Activated CD8-positive, alpha-beta memory T cell treated with anti-CD3 and anti-CD28 coated beads for 24 hours (primary cell): Measurements from ENCODE around the gene ZNF808.
"Not testable (repeated sequence)": the region's sequence is repeated elsewhere in the genome, so short reads cannot be mapped to it uniquely, and the experiment has no call there.

Source experiments
- DNase-seq: peaks from one replicate; pipeline ENCODE4 v3.0.0-alpha.2; 2020

The ZNF808 gene

DNA sequence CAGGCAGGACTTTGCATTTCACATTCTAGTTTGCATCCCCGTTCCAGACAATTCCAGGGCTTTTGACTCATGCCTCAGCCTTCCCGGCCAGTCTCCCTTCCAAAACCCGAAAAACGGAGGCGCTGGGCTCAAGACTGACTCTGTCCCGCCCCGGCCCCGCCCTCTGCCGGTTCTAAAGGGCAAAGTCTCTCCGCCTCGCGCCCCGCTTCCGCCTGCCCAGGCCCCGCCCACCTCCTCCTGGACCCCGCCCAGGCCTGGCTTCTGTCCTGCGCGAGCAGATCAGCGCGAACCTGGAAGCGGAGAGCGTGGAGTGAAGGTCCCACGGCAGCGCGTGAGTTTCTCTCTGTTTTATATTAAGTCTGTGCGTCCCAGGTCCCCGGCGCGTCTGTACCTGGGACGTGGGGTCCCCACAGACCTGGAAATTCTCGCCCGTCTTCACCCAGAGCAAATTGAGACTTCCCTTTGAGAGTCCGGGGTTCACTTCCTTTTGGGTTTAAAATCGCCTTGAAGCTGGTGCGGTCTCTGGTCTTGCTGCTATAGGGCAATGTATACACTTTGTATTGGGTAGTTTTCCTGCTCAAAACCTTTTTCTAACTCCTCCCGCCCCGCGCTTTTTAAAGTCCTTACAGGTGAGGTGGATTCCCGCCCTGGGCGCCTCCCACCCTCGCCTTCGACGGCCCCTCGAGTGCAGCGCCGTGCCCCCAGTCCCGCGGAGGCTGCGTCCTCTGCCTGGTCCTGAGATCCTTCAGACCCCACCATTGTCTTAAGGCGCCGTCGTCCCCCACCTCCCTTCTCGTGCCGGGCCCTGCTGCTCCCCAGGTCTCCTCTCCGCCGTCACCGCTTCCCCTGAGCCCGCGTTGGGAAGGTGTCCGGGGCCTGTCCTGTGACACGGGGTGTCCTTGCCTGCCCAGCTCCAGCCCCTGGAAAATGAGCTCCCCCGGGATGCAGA is 73.8 kb downstream of the ZNF808 start:
- DNase-seq = peak; percentile 97

DNA sequence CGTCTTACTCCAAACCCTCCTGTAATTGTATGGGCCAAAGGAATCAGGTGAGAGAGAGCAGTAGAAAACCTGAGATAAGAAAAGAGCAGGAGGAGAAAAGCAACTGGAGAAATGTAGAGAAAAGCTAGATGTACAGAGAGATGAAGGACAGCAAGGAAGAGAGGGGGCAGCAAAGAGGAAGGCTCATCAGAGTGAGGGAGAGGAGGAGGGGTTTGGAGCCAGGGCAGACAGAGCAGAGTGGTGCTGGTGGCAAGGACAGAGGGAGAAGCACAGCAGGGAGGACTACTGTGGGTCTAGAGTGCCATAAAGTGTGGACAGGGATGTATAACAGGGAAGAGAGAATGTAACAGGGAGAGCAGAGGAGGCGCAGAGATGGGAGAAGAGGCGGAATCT is 74.5 kb downstream of the ZNF808 start:
- not testable (repeated sequence) for DNase-seq

DNA sequence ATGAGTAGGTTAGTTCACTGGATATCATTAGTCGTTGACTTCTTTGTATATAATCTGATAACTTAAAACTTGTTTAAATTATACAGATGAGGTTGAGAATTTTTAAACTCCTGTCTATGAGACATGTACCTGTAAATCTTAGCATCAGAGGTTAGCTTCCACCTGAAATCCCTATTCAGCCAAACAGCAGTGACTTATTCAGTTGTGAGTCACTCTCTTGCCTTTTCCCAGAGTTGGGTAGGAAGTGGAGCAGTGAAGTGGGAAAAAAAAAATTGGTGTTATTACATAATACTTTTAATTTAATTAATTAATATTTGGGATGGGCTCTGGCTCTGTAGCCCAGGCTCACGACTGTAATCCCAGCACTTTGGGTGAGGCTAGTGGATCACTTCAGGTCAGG is 75.5 kb downstream of the ZNF808 start:
- DNase-seq = no peak

DNA sequence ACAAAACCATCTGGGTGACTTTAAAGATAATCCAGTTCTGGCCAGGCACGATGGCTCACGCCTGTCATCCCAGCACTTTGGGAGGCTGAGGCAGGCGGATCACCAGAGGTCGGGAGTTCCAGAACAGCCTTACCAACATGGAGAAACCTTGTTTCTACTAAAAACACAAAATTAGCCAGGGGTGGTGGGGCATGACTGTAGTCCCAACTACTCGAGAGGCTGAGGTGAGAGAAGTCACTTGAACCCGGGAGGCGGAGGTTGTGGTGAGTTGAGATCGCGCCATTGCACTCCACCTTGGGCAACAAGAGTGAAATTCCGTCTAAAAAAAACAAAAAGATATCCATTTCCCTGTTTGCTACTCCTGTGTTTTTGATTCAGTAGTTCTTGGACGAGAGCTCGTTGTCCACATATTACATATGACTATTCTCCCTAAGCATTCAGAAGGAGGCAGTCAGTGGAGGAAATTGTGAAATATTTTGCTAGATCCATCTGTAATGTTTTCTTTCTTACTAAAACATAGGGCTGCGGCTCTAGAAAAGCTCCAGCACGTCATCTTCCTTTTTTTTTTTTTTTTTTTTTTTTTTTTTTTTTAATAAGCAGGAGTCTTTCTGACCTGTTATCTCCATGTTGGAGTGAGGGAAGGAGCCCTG is 76.2 kb downstream of the ZNF808 start:
- no peak for DNase-seq
